HepG2 (cell line): ENCODE data around the gene PLK5. TPM values are rescaled to one million over a fixed set of nuclear protein-coding genes. Genes with fewer than 3 reads are reported as not detected.

ENCODE experiments used
- CREM ChIP-seq, 2 experiments: sonication (generic) in 1 of 2; formaldehyde crosslinking in 1 of 2; IDR thresholded peaks; 2 replicates each; pipeline versions ENCODE4 v1.4.0 to v1.6.1; 2016 to 2020; ENCODE audit warnings: antibody characterized with exemption in 1 of 2, mild to moderate bottlenecking in 1 of 2, missing genetic modification reagents in 1 of 2
- HNRNPK ChIP-seq: fragments of 200-400 bp; formaldehyde crosslinking; IDR thresholded peaks from 2 replicates; pipeline ENCODE4 v1.6.1; 2018; ENCODE audit warnings: low read length, low read depth, moderate library complexity, mild to moderate bottlenecking; ENCODE audit not compliant: poor library complexity, severe bottlenecking
- LCORL ChIP-seq, 2 experiments: fragments of 450-650 bp in 1 of 2; sonication (generic) in 1 of 2; formaldehyde crosslinking in 1 of 2; IDR thresholded peaks; 2 replicates each; pipeline versions ENCODE4 v1.5.0 to v1.6.1; 2017 to 2020; ENCODE audit warnings: antibody characterized with exemption in 1 of 2, missing genetic modification reagents in 1 of 2
- MED1 ChIP-seq: sonication (generic); formaldehyde crosslinking; IDR thresholded peaks from 2 replicates; pipeline ENCODE4 v1.4.0; 2020; ENCODE audit warnings: missing genetic modification reagents
- MED13 ChIP-seq: sonication (generic); formaldehyde crosslinking; IDR thresholded peaks from 2 replicates; pipeline ENCODE4 v1.5.0; 2020; ENCODE audit warnings: missing genetic modification reagents
- NAIF1 ChIP-seq: sonication (generic); formaldehyde crosslinking; IDR thresholded peaks from 2 replicates; pipeline ENCODE4 v1.5.0; 2020; ENCODE audit warnings: mild to moderate bottlenecking, missing genetic modification reagents, borderline replicate concordance
- PRPF4 ChIP-seq: fragments of 200-400 bp; formaldehyde crosslinking; IDR thresholded peaks from 2 replicates; pipeline ENCODE4 v1.6.1; 2016; ENCODE audit warnings: low read length, low read depth; ENCODE audit not compliant: poor library complexity, severe bottlenecking
- RFX3 ChIP-seq: IDR thresholded peaks from 2 replicates; pipeline ENCODE4 v1.6.1; 2016; ENCODE audit warnings: missing biosample characterization, missing genetic modification reagents
- RXRA ChIP-seq: sonication (generic); formaldehyde crosslinking; IDR thresholded peaks from 2 replicates; pipeline ENCODE4 v1.5.1; 2020; ENCODE audit warnings: missing genetic modification reagents
- SNAPC2 ChIP-seq: sonication (generic); formaldehyde crosslinking; IDR thresholded peaks from 2 replicates; pipeline ENCODE4 v1.8.1; 2022; ENCODE audit warnings: mild to moderate bottlenecking, missing genetic modification reagents
- TGIF2 ChIP-seq: IDR thresholded peaks from 2 replicates; pipeline ENCODE4 v1.6.1; 2016; ENCODE audit warnings: control low read depth, missing compliant biosample characterization
- WIZ ChIP-seq: sonication (generic); formaldehyde crosslinking; IDR thresholded peaks from 2 replicates; pipeline ENCODE4 v1.5.1; 2020; ENCODE audit warnings: mild to moderate bottlenecking, missing genetic modification reagents
- YEATS2 ChIP-seq: sonication (generic); formaldehyde crosslinking; IDR thresholded peaks from 2 replicates; pipeline ENCODE4 v1.4.0; 2020; ENCODE audit warnings: missing genetic modification reagents, borderline replicate concordance
- ZBTB42 ChIP-seq: sonication (generic); formaldehyde crosslinking; IDR thresholded peaks from 2 replicates; pipeline ENCODE4 v1.5.0; 2020; ENCODE audit warnings: mild to moderate bottlenecking, missing genetic modification reagents
- ZFX ChIP-seq: sonication (generic); formaldehyde crosslinking; IDR thresholded peaks from 2 replicates; pipeline ENCODE4 v1.4.0; 2020; ENCODE audit warnings: mild to moderate bottlenecking, low read depth, missing genetic modification reagents, moderate library complexity
- ZNF17 ChIP-seq: sonication (generic); formaldehyde crosslinking; IDR thresholded peaks from 2 replicates; pipeline ENCODE4 v1.5.0; 2020; ENCODE audit warnings: mild to moderate bottlenecking, missing genetic modification reagents
- ZNF275 ChIP-seq: sonication (generic); formaldehyde crosslinking; IDR thresholded peaks from 2 replicates; pipeline ENCODE4 v1.8.0; 2022; ENCODE audit warnings: missing genetic modification reagents, mild to moderate bottlenecking, inconsistent platforms, borderline replicate concordance
- ZNF343 ChIP-seq: sonication (generic); formaldehyde crosslinking; IDR thresholded peaks from 2 replicates; pipeline ENCODE4 v1.4.0; 2020; ENCODE audit warnings: mild to moderate bottlenecking, missing genetic modification reagents
- ZNF615 ChIP-seq: sonication (generic); formaldehyde crosslinking; IDR thresholded peaks from 2 replicates; pipeline ENCODE4 v1.5.0; 2020; ENCODE audit warnings: mild to moderate bottlenecking, missing genetic modification reagents, borderline replicate concordance
- polyA plus RNA-seq, 8 experiments: library from polyadenylated mRNA; depleted of rRNA in 3 of 8; stranded (reverse) in 7 of 8; unstranded in 1 of 8; fragments of >200 nt; fragmentation: Illumina TruSeq in 4 of 8; extraction: Trizol in 4 of 8; gene quantifications; 2 replicates each; pipeline versions ENCODE4 v1.2.1 to v1.2.3, GENCODE V29; 2011 to 2016; ENCODE audit warnings: low read depth in 4 of 8, missing spikeins in 1 of 8, mixed read lengths in 1 of 8; ENCODE audit not compliant: insufficient read depth in 1 of 8
- total RNA-seq, 5 experiments: library from RNA; depleted of rRNA; stranded (reverse); fragments of >200 nt; fragmentation: Illumina TruSeq; extraction: Trizol; gene quantifications; 2 replicates each; pipeline ENCODE4 v1.2.3, GENCODE V29; 2016; ENCODE audit warnings: low read depth in 1 of 5
- TF ChIP-seq, protein P1 (sequence below): sonication (generic); formaldehyde crosslinking; IDR thresholded peaks from 2 replicates; pipeline ENCODE4 v1.4.0; 2020; ENCODE audit warnings: missing genetic modification reagents
- TF ChIP-seq, protein P2 (sequence below): sonication (generic); formaldehyde crosslinking; IDR thresholded peaks from 2 replicates; pipeline ENCODE4 v1.4.0; 2020; ENCODE audit warnings: mild to moderate bottlenecking, missing genetic modification reagents
- TF ChIP-seq, protein P3 (sequence below): sonication (generic); formaldehyde crosslinking; IDR thresholded peaks from 2 replicates; pipeline ENCODE4 v1.4.0; 2020; ENCODE audit warnings: mild to moderate bottlenecking, missing genetic modification reagents, borderline replicate concordance

Gene PLK5
- total and polyA plus RNA-seq, 2 of the 13 experiments (the other 11 are each of a cell fraction or from before 2014, with no cell fraction given) = not detected

GRCh38 chr19:1490311-1491113, 33.4 kb upstream of the PLK5 start, which contains the start of gene PCSK4 (continued):
- TF ChIP-seq ZFX (CRISPR knock-in tag) (peak; percentile 32), WIZ (peak; percentile 23; the same call in 1 of the 2 replicates), PRPF4 (no peak), SNAPC2 (CRISPR knock-in tag) (peak; percentile 64; the same call in 1 of the 2 replicates), RXRA (peak; percentile 73; the same call in 1 of the 2 replicates), ZNF17 (no peak), MED1 (0 out of 2 replicates have a peak, but pooled peaks have one; percentile 13), ZNF275 (CRISPR knock-in tag) (no peak), ZBTB42 (CRISPR knock-in tag) (no peak), ZNF343 (CRISPR knock-in tag) (no peak), NAIF1 (CRISPR knock-in tag) (peak; percentile 66; the same call in 1 of the 2 replicates), RFX3 (peak; percentile 90), LCORL (IDR thresholded peaks at IDR 0.05) (no peak), LCORL (CRISPR knock-in tag; IDR thresholded peaks at IDR 0.05) (peak; percentile 86), HNRNPK (peak; percentile 45), YEATS2 (CRISPR knock-in tag) (peak; percentile 37; the same call in 1 of the 2 replicates), ZNF615 (no peak), CREM (IDR thresholded peaks at IDR 0.05) (peak; percentile 16; the same call in 1 of the 2 replicates), CREM (CRISPR knock-in tag; IDR thresholded peaks at IDR 0.05) (no peak), TGIF2 (CRISPR knock-in tag) (peak; percentile 83), MED13 (CRISPR knock-in tag) (0 out of 2 replicates have a peak, but pooled peaks have one; percentile 1)
- TF ChIP-seq, protein P1, sequence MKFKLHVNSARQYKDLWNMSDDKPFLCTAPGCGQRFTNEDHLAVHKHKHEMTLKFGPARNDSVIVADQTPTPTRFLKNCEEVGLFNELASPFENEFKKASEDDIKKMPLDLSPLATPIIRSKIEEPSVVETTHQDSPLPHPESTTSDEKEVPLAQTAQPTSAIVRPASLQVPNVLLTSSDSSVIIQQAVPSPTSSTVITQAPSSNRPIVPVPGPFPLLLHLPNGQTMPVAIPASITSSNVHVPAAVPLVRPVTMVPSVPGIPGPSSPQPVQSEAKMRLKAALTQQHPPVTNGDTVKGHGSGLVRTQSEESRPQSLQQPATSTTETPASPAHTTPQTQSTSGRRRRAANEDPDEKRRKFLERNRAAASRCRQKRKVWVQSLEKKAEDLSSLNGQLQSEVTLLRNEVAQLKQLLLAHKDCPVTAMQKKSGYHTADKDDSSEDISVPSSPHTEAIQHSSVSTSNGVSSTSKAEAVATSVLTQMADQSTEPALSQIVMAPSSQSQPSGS (CRISPR knock-in tag) = peak; percentile 42; the same call in 1 of the 2 replicates
- TF ChIP-seq, protein P2, sequence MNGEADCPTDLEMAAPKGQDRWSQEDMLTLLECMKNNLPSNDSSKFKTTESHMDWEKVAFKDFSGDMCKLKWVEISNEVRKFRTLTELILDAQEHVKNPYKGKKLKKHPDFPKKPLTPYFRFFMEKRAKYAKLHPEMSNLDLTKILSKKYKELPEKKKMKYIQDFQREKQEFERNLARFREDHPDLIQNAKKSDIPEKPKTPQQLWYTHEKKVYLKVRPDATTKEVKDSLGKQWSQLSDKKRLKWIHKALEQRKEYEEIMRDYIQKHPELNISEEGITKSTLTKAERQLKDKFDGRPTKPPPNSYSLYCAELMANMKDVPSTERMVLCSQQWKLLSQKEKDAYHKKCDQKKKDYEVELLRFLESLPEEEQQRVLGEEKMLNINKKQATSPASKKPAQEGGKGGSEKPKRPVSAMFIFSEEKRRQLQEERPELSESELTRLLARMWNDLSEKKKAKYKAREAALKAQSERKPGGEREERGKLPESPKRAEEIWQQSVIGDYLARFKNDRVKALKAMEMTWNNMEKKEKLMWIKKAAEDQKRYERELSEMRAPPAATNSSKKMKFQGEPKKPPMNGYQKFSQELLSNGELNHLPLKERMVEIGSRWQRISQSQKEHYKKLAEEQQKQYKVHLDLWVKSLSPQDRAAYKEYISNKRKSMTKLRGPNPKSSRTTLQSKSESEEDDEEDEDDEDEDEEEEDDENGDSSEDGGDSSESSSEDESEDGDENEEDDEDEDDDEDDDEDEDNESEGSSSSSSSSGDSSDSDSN (CRISPR knock-in tag) = no peak
- TF ChIP-seq, protein P3, sequence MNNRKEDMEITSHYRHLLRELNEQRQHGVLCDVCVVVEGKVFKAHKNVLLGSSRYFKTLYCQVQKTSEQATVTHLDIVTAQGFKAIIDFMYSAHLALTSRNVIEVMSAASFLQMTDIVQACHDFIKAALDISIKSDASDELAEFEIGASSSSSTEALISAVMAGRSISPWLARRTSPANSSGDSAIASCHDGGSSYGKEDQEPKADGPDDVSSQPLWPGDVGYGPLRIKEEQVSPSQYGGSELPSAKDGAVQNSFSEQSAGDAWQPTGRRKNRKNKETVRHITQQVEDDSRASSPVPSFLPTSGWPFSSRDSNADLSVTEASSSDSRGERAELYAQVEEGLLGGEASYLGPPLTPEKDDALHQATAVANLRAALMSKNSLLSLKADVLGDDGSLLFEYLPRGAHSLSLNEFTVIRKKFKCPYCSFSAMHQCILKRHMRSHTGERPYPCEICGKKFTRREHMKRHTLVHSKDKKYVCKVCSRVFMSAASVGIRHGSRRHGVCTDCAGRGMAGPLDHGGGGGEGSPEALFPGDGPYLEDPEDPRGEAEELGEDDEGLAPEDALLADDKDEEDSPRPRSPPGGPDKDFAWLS = no peak
